GM12872 (cell line): Measurements from ENCODE around the gene ZNF648.

Experiments
- CTCF ChIP-seq: IDR thresholded peaks from 3 replicates; pipeline ENCODE4 v1.5.1; 2011; ENCODE audit warnings: low read depth, mild to moderate bottlenecking, low read length, moderate library complexity; ENCODE audit not compliant: insufficient read depth

ZNF648 gene

GRCh38 chr1:182086136-182086535 is 24.6 kb upstream of the ZNF648 start:
- TF ChIP-seq CTCF, result no peak

DNA sequence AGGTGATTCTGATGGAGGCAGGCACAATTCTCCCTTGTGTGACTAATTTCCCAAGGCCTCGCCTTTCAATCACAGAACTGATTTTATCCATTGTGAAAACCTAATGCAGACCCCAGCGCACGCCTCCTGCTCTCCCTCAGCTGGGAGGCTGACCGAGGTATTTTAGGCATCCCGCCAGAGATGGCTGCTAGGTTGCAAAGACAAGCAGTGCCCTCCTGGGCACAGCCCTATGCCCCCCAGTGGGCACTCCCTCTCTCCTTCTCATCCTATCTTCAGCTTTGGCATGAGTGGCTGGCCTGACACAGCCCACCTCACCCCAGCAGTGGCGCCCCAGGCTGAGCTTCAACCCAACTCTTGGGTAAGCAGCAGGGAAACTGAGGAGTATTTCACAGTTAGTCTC is 24.2 kb upstream of the ZNF648 start:
- TF ChIP-seq CTCF, result no peak

- peak; percentile 82 for TF ChIP-seq CTCF
Observed at GRCh38 chr1:182084487-182085316, 23.2 kb upstream of the ZNF648 start.

- no peak for TF ChIP-seq CTCF
Observed at GRCh38 chr1:182083851-182084486, 22.5 kb upstream of the ZNF648 start.

- peak; percentile 70 for TF ChIP-seq CTCF
Observed at GRCh38 chr1:182080955-182081582, 19.6 kb upstream of the ZNF648 start.

DNA sequence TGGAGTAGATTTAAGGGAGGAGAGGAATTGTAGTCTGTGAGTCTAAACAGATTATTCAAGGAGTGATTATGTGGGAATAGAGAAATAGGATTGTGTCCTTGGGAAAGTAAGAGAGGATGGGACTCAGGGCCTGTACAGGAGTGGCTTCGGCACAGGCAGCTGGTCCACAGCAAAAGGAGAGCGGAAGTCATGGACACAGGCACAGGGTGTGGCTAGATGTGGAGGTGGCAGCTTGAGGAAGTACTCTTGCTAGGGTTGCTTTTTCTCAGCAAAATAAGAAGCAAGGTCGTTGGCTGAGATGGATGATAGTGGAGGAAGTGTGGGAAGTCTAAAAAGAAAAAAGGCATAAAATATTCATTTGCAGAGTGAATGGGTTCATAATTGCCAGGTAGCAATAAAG is 18.5 kb upstream of the ZNF648 start:
- TF ChIP-seq CTCF, result no peak

DNA sequence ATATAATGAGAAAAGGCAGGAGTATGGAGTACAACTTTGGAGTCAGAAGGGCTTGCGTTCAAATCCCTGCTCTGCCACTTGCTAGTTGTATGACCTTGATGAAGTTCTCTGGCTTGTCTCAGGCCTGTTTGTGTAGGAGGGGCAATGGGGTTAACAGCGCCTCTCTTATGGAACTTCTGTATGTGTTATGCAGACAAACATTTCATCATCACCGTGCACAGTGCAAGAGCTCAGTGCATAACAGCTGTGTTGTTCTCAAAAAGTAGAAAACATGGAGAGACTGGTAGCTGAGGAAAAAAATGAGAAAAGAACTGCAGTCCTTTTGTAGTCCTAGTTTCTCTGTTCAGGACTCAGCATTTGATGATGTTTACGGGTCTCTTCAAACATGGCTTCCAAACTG is 10.4 kb upstream of the ZNF648 start:
- no peak for TF ChIP-seq CTCF
